GM18499 (cell line): ENCODE data around the gene CHODL.

ENCODE experiments used
- ATAC-seq: cut with Tn5 transposase; IDR thresholded peaks from one replicate; pipeline ENCODE4 v1.9.1; 2021; ENCODE audit warnings: moderate number of reproducible peaks; ENCODE audit not compliant: insufficient read depth, unreplicated experiment

CHODL gene

DNA sequence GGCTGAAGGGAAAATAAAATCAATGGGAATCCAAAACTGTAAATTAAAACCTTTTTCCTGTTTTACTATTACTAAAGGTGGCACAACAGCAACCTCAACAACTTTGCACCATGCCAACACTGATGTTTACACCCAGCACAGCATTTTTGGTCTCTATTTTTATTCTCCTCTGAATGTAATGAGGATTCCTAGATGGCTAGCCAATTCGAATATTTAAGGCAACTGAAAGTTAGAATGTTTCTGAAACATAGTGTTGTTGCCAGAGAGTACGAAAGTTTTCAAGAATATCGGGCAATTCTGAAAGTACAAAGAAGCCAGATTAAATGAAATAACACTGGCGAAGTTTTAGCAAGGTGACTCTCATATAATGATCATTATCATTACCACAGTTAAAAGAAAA lies 40.7 kb downstream of the CHODL start:
- no peak for ATAC-seq

DNA sequence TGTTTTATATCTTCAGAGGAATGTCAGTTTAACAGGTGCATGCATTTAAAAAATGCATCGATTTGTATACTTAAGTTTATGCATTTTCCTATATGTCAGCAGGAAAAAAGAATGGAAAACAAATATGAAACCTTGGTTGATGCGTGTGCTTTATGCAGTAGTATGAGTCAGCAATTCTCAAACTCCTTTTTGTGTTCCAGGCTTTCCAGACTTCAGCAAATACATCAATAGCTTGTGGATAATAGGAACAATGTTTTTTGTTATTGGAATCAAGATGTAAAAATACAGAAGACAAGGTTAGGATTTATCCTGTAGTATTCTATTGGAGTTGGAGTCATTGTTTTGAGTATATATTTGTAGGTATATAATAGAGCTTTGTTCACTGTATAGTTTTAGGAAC lies 45.2 kb downstream of the CHODL start:
- ATAC-seq, result no peak

DNA sequence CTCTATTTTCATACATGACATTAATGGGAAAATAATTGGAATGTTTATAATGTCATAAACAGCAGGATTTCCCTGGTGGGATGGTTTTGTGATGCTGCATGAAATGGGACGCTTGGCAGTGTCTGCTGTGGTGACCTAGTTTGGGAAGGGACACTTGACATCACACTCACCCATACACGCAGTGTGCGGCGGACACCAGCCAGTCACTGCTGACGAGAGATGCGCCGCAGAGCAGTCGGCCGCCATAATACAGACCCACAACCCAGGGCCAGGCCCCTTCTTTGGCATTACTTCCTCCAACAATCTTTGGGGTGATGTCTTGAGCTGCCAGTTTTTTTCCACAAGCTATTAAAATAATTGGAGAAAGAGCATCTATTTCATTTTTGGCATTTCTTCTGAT lies 49.5 kb downstream of the CHODL start:
- no peak for ATAC-seq

DNA sequence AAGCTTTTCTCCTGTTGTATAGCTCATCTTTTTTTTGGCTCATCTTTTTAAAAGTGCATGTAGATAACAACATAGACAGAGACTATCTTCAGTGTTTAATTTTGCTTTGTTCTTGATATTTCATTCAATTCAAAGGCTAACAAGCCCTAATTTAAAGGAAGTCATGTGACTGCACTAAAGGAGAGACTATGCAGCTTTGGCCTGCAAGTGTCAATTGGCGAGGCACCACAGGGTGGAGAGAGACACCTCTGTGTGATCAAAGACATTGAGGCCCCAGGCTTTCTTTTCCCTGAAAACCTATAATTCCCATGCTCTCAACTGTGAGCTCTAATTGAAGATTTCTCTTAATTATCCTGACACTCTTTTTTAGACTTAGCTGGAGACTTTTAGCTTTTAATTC lies 53.6 kb downstream of the CHODL start:
- ATAC-seq, result no peak
